BJ (cell line): ENCODE results near the gene OTULIN. TPM values are rescaled to one million over a fixed set of nuclear protein-coding genes. Genes with fewer than 3 reads are reported as not detected.

Source experiments
- CTCF ChIA-PET: fragments of 350-600 bp; formaldehyde crosslinking; extraction: SDS; loops from one replicate; lab custom pipeline; 2021; ENCODE audit warnings: antibody characterized with exemption, inconsistent platforms; lab: Yijun Ruan, JAX
- POLR2A ChIA-PET: fragments of 300-600 bp; sonication (Branson Sonifier 250); formaldehyde crosslinking; extraction: SDS; loops from one replicate; lab custom pipeline; 2021; ENCODE audit warnings: antibody characterized with exemption; lab: Charles Lee
- DNase-seq: peaks from one replicate; pipeline ENCODE4 v3.0.0-alpha.2; 2011; ENCODE audit warnings: low read depth
- H3K27me3 ChIP-seq: 2 replicates; pipeline ENCODE4 v1.6.0; 2011; ENCODE audit warnings: low read length; ENCODE audit not compliant: control insufficient read depth, insufficient read depth
- H3K36me3 ChIP-seq: 2 replicates; pipeline ENCODE4 v1.5.1; 2011; ENCODE audit warnings: low read length; ENCODE audit not compliant: control insufficient read depth, insufficient read depth
- H3K4me3 ChIP-seq: 2 replicates; pipeline ENCODE4 v1.5.1; 2011; ENCODE audit warnings: low read depth, mild to moderate bottlenecking, control low read depth, low read length
- CTCF ChIP-seq: IDR thresholded peaks from 2 replicates; pipeline ENCODE4 v1.5.1; 2011; ENCODE audit warnings: low read depth, mild to moderate bottlenecking, control low read depth, inconsistent platforms, low read length, moderate library complexity; ENCODE audit not compliant: insufficient read depth
- polyA plus RNA-seq: library from polyadenylated mRNA; depleted of rRNA; stranded (reverse); fragments of >200 nt; gene quantifications from 2 replicates; pipeline ENCODE4 v1.2.3, GENCODE V29; 2011

The OTULIN gene
- polyA plus RNA-seq, 1 experiment = 10.1 TPM

GRCh38 chr5:14672082-14672481, 7.6 kb downstream of the OTULIN start:
- 0 out of 2 replicates have a peak, but pooled peaks cover 2% of the 10 kb centered on the region for H3K36me3 ChIP-seq
- ChIA-PET CTCF (interaction anchor here (0.6 to 2.8 kb wide), 3 partner anchors 13 to 682 kb away, joined by 3 to 14 read pairs (median 4); no protein-coding TSS in a partner anchor), POLR2A (no interaction called here)
- no peaks in the 10 kb centered on the region for H3K27me3 ChIP-seq
- no peak overlapping the region for H3K4me3 ChIP-seq
- no peak for TF ChIP-seq CTCF
- DNase-seq = no peak

GRCh38 chr5:14672484-14673394, 8.2 kb downstream of the OTULIN start:
- H3K4me3 ChIP-seq = no peak overlapping the region
- 0 out of 2 replicates have a peak, but pooled peaks cover 2% of the 10 kb centered on the region for H3K36me3 ChIP-seq
- no peak for TF ChIP-seq CTCF
- CTCF ChIA-PET = interaction anchor here (0.6 to 2.8 kb wide), 5 partner anchors 12 to 683 kb away, joined by 3 to 14 read pairs (median 4); no protein-coding TSS in a partner anchor
- DNase-seq = no peak
- H3K27me3 ChIP-seq = no peaks in the 10 kb centered on the region
- POLR2A ChIA-PET = no interaction called here

- ChIA-PET CTCF (interaction anchor here (0.6 to 2.8 kb wide), 4 partner anchors 11 to 54 kb away, joined by 3 to 14 read pairs (median 4); no protein-coding TSS in a partner anchor), POLR2A (no interaction called here)
- TF ChIP-seq CTCF = no peak
- Histone ChIP-seq H3K27me3 (no peaks in the 10 kb centered on the region), H3K36me3 (0 out of 2 replicates have a peak, but pooled peaks cover 2% of the 10 kb centered on the region), H3K4me3 (no peak overlapping the region)
- DNase-seq = no peak
These were observed 8.9 kb downstream of the OTULIN start for GRCh38 chr5:14673443-14673842.

GRCh38 chr5:14674983-14675854, 10.7 kb downstream of the OTULIN start:
- DNase-seq = no peak
- no peak overlapping the region for H3K4me3 ChIP-seq
- POLR2A ChIA-PET = no interaction called here
- peaks cover 5% of the 10 kb centered on the region; the same call in 1 of the 2 replicates for H3K36me3 ChIP-seq
- TF ChIP-seq CTCF = no peak
- no peaks in the 10 kb centered on the region for H3K27me3 ChIP-seq
- CTCF ChIA-PET = interaction anchor here (0.6 to 3.3 kb wide), 4 partner anchors 8 to 554 kb away, joined by 3 to 13 read pairs (median 4); no protein-coding TSS in a partner anchor
